ENCODE data around the gene BCAT1. TPM values are rescaled to one million over a fixed set of nuclear protein-coding genes. Genes with fewer than 3 reads are reported as not detected.

Gene BCAT1
- total RNA-seq, 6 experiments from 2014 or later: 0.86 to 6.0 (median 2.7) TPM

DNA sequence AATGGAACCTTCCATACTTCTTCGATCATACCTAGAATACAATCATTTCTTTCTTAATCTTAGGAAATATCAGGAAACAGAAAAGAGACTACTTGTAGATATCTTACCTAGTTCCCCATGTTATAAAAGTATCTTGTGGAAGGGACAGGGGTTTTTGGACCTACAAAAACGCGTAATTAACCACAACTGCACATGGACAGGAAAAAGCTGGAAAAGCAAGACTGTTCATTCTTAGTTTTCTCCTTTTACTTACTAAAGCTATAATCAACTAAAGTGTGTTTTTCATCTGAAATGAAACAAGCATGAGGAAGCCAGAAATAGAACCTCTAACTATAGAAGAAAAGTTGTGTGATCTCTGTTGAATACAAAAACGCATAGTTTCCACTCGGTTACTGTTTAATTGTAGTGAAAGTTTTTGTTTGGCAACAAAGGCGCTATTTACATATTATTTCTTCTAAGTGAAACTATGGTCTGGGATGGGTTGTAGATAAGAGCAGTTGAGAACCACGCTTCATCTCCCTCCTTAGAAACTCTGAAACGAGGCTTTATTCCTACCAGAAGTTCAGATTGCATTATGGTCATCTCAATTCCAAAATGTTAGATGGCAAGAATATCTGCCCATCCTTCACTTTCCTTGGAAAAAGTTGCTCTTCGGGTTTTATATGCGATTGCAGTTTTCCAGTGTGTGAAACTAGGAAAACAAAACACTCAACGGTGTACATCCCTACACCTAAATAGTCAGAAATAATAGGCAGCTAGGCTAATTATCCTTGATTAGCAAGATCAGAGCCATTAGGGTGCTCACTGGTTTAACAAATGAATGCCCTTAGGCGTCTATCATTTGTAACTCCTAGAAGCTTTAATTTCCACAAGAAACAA is 1.1 kb downstream of the BCAT1 start:
- 36% methylated on average over 12 of the region's 12 CpGs for WGBS (ENCODE audit: insufficient coverage, low coverage, low lambda C conversion rate, missing lambda C conversion rate)
- H3K27me3 ChIP-seq: no peaks in the 10 kb centered on the region
- H3K4me1 ChIP-seq: no peaks in the 10 kb centered on the region
- H3K36me3 ChIP-seq: no peaks in the 10 kb centered on the region
- intact Hi-C loops (cut with DNase I): no loop called here
- DNase-seq (no peak), ATAC-seq (no peak)
- no peak overlapping the region for H3K27ac ChIP-seq
- H3K4me3 ChIP-seq: peak overlapping the region in 2 of 3 donors; percentile 41 to 46
- H3K9me3 ChIP-seq: no peaks in the 10 kb centered on the region
- TF ChIP-seq CTCF (IDR thresholded peaks at IDR 0.05): no peak
- no peak for TF ChIP-seq POLR2A (IDR thresholded peaks at IDR 0.05)

- DNase-seq: no peak
- Histone ChIP-seq H3K4me3 (no peak overlapping the region), H3K27ac (no peak overlapping the region), H3K27me3 (no peaks in the 10 kb centered on the region), H3K9me3 (no peaks in the 10 kb centered on the region), H3K36me3 (no peaks in the 10 kb centered on the region), H3K4me1 (no peaks in the 10 kb centered on the region)
- no peak for ATAC-seq
- intact Hi-C loops (cut with DNase I): no loop called here
- no peak for TF ChIP-seq CTCF (IDR thresholded peaks at IDR 0.05)
- no peak for TF ChIP-seq POLR2A (IDR thresholded peaks at IDR 0.05)
Measured at GRCh38 chr12:24945845-24946244, 3.1 kb downstream of the BCAT1 start.

DNA sequence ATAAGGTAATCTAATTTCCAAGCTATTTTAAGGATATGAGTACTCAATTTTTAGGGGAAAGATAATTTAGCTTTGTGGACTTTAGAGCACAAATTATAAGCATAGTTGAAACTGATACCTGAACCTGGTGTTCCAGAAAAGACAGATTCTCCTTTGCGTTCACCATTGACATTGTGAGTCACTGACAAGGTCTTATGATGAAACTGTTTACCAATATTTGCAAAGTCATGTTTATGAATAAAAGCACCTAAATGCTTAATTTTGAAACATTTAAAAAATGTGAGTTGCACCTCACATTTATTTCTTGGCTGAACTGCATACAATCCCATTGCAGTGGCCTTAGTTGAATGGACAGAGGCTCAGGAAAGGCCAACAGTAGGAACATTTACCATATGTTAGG is 3.9 kb downstream of the BCAT1 start:
- TF ChIP-seq CTCF (IDR thresholded peaks at IDR 0.05): no peak
- no peak for TF ChIP-seq POLR2A (IDR thresholded peaks at IDR 0.05)
- Histone ChIP-seq H3K27ac (no peak overlapping the region), H3K4me3 (no peak overlapping the region), H3K4me1 (no peaks in the 10 kb centered on the region), H3K27me3 (no peaks in the 10 kb centered on the region), H3K36me3 (no peaks in the 10 kb centered on the region), H3K9me3 (no peaks in the 10 kb centered on the region)
- 84% methylated on average over 1 of the region's 1 CpG for WGBS (ENCODE audit: insufficient coverage, low coverage, low lambda C conversion rate, missing lambda C conversion rate)
- DNase-seq (no peak), ATAC-seq (no peak)
- intact Hi-C loops (cut with DNase I): no loop called here

DNA sequence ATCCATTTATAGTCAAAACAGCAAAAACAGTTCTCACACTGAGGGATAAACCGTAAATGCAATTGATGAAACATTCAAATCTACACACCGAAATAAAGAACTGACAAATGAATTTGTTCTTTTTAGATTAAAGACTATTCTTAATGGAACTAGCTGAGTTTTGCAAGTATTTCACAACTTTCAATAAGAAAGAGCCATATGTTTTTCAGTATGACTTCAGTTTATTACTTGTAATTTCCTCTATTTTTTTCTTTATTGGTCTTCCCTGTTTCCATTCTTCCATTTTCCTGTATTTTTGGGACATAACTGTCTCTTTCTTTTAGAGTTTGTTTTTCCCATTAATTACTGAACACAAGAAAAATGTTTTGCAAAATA is 4.3 kb downstream of the BCAT1 start:
- no peak for TF ChIP-seq POLR2A (IDR thresholded peaks at IDR 0.05)
- no peak for TF ChIP-seq CTCF (IDR thresholded peaks at IDR 0.05)
- Histone ChIP-seq H3K27me3 (no peaks in the 10 kb centered on the region), H3K36me3 (no peaks in the 10 kb centered on the region), H3K9me3 (no peaks in the 10 kb centered on the region), H3K4me1 (no peaks in the 10 kb centered on the region), H3K27ac (no peak overlapping the region), H3K4me3 (no peak overlapping the region)
- ATAC-seq (no peak), DNase-seq (no peak)
- 35% methylated on average over 2 of the region's 2 CpGs for WGBS (ENCODE audit: insufficient coverage, low coverage, low lambda C conversion rate, missing lambda C conversion rate)
- intact Hi-C loops (cut with DNase I): no loop called here
